CD8-positive, alpha-beta memory T cell (primary cell): ENCODE data around the gene OR52D1. TPM values are rescaled to one million over a fixed set of nuclear protein-coding genes. Genes with fewer than 3 reads are reported as not detected.

Experiments
- polyA plus RNA-seq: library from polyadenylated mRNA; unstranded; fragments of 300-500 nt; fragmentation: Illumina TruSeq; gene quantifications from one replicate; pipeline ENCODE4 v1.2.3, GENCODE V29; 2021
- total RNA-seq, 2 experiments: library from RNA; stranded (reverse); gene quantifications; one replicate each; pipeline ENCODE4 v1.2.3, GENCODE V29; 2021

OR52D1 gene
- total and polyA plus RNA-seq, 3 experiments from 2014 or later, result not detected

Other genes with a start within 250 kb of the OR52D1 start
- not detected for gene HBG1, start 238.8 kb upstream of the OR52D1 start, total RNA-seq
- not detected for gene HBG1, start 238.8 kb upstream of the OR52D1 start, polyA plus RNA-seq
- gene HBG2, start 233.9 kb upstream of the OR52D1 start, total RNA-seq, result not detected
- gene HBG2, start 233.9 kb upstream of the OR52D1 start, polyA plus RNA-seq, result not detected
- gene HBE1, start 218.7 kb upstream of the OR52D1 start, total RNA-seq, result not detected
- gene HBE1, start 218.7 kb upstream of the OR52D1 start, polyA plus RNA-seq, result not detected
- not detected for gene OR51B4, start 186.7 kb upstream of the OR52D1 start, total RNA-seq
- not detected for gene OR51B4, start 186.7 kb upstream of the OR52D1 start, polyA plus RNA-seq
- not detected for gene OR51B2, start 164.4 kb upstream of the OR52D1 start, total RNA-seq
- gene OR51B2, start 164.4 kb upstream of the OR52D1 start, polyA plus RNA-seq, result not detected
- not detected for gene OR51B5, start 145.2 kb upstream of the OR52D1 start, total RNA-seq
- not detected for gene OR51B5, start 145.2 kb upstream of the OR52D1 start, polyA plus RNA-seq
- gene OR51B6, start 137.2 kb upstream of the OR52D1 start, total RNA-seq, result not detected
- gene OR51B6, start 137.2 kb upstream of the OR52D1 start, polyA plus RNA-seq, result not detected
- gene OR51M1, start 104.9 kb upstream of the OR52D1 start, total RNA-seq, result not detected
- gene OR51M1, start 104.9 kb upstream of the OR52D1 start, polyA plus RNA-seq, result not detected
- not detected for gene OR51Q1, start 66.6 kb upstream of the OR52D1 start, total RNA-seq
- not detected for gene OR51Q1, start 66.6 kb upstream of the OR52D1 start, polyA plus RNA-seq
- not detected for gene OR51I1, start 47.2 kb upstream of the OR52D1 start, total RNA-seq
- gene OR51I1, start 47.2 kb upstream of the OR52D1 start, polyA plus RNA-seq, result not detected
- not detected for gene OR51I2, start 39.4 kb upstream of the OR52D1 start, total RNA-seq
- not detected for gene OR51I2, start 39.4 kb upstream of the OR52D1 start, polyA plus RNA-seq
- not detected for gene UBQLN3, start 21.3 kb downstream of the OR52D1 start, total RNA-seq
- not detected for gene UBQLN3, start 21.3 kb downstream of the OR52D1 start, polyA plus RNA-seq
- gene UBQLNL, start 28.0 kb downstream of the OR52D1 start, total RNA-seq, result not detected
- gene UBQLNL, start 28.0 kb downstream of the OR52D1 start, polyA plus RNA-seq, result not detected
- not detected for gene OR52H1, start 59.9 kb downstream of the OR52D1 start, total RNA-seq
- gene OR52H1, start 59.9 kb downstream of the OR52D1 start, polyA plus RNA-seq, result not detected
- gene OR52B6, start 92.2 kb downstream of the OR52D1 start, total RNA-seq, result not detected
- gene OR52B6, start 92.2 kb downstream of the OR52D1 start, polyA plus RNA-seq, result not detected
- under 1 TPM in 1 of 2 experiments, not detected in 1; 0.20 TPM for gene TRIM6, start 108.0 kb downstream of the OR52D1 start, total RNA-seq
- not detected for gene TRIM6, start 108.0 kb downstream of the OR52D1 start, polyA plus RNA-seq
- gene TRIM34, start 136.3 kb downstream of the OR52D1 start, total RNA-seq, result 1 to 10 TPM; 3.1 to 4.1 TPM
- gene TRIM34, start 136.3 kb downstream of the OR52D1 start, polyA plus RNA-seq, result 13.5 TPM
- 10 to 100 TPM in 1 of 2 experiments, 1 to 10 TPM in 1; 8.2 to 10.6 TPM for gene TRIM5, start 196.4 kb downstream of the OR52D1 start, total RNA-seq
- 9.8 TPM for gene TRIM5, start 196.4 kb downstream of the OR52D1 start, polyA plus RNA-seq
- gene TRIM22, start 201.1 kb downstream of the OR52D1 start, total RNA-seq, result 100 to 1,000 TPM; 105 TPM
- gene TRIM22, start 201.1 kb downstream of the OR52D1 start, polyA plus RNA-seq, result 163 TPM
- not detected for gene OR56B1, start 247.8 kb downstream of the OR52D1 start, total RNA-seq
- gene OR56B1, start 247.8 kb downstream of the OR52D1 start, polyA plus RNA-seq, result not detected